Lower leg skin (tissue), 3 donors: ENCODE results near the gene BUB1B.

Experiments used
- CTCF ChIP-seq, 3 donors: fragments of 450-650 bp; IDR thresholded peaks; one replicate each; pipeline ENCODE4 v1.5.1; 2016; ENCODE audit warnings: antibody characterized with exemption in 3 of 3, mild to moderate bottlenecking in 3 of 3, moderate library complexity in 2 of 3
- POLR2A ChIP-seq, 2 donors: fragments of 450-650 bp; IDR thresholded peaks; one replicate each; pipeline ENCODE4 v1.6.1; 2016 to 2017; ENCODE audit warnings: antibody characterized with exemption in 2 of 2, mild to moderate bottlenecking in 1 of 2, moderate library complexity in 1 of 2

GRCh38 chr15:40133544-40133943, 27.3 kb upstream of the BUB1B start:
- TF ChIP-seq CTCF (IDR thresholded peaks at IDR 0.05) = no peak
- TF ChIP-seq POLR2A (IDR thresholded peaks at IDR 0.05) = no peak
